GM18508 (cell line): Measurements from ENCODE around the gene EEF1E1.

Experiments used
- ATAC-seq: cut with Tn5 transposase; IDR thresholded peaks from one replicate; pipeline ENCODE4 v1.9.1; 2021; ENCODE audit warnings: moderate number of reproducible peaks; ENCODE audit not compliant: insufficient read depth, unreplicated experiment

The EEF1E1 gene

GRCh38 chr6:8088886-8089285, 13.5 kb downstream of the EEF1E1 start:
- no peak for ATAC-seq

- ATAC-seq, result no peak
Observed at GRCh38 chr6:8087870-8088754, 14.2 kb downstream of the EEF1E1 start.

GRCh38 chr6:8086755-8087306, 15.5 kb downstream of the EEF1E1 start:
- ATAC-seq, result no peak

- ATAC-seq, result no peak
Observed at GRCh38 chr6:8085053-8085511, 17.3 kb downstream of the EEF1E1 start.

GRCh38 chr6:8084586-8084985, 17.8 kb downstream of the EEF1E1 start:
- no peak for ATAC-seq

- no peak for ATAC-seq
Observed at GRCh38 chr6:8082954-8083858, 19.1 kb downstream of the EEF1E1 start.

- ATAC-seq, result no peak
Observed at GRCh38 chr6:8082572-8082953, 19.8 kb downstream of the EEF1E1 start.

- no peak for ATAC-seq
Observed at GRCh38 chr6:8080362-8081151, 21.8 kb downstream of the EEF1E1 start.

- no peak for ATAC-seq
Observed at GRCh38 chr6:8079126-8079525, 23.2 kb downstream of the EEF1E1 start.

GRCh38 chr6:8077991-8078390, 24.4 kb downstream of the EEF1E1 start:
- ATAC-seq, result no peak

- no peak for ATAC-seq
Observed at GRCh38 chr6:8075704-8076103, 26.6 kb downstream of the EEF1E1 start.

- no peak for ATAC-seq
Observed at GRCh38 chr6:8075185-8075584, 27.2 kb downstream of the EEF1E1 start.

- no peak for ATAC-seq
Observed at GRCh38 chr6:8074213-8074612, 28.1 kb downstream of the EEF1E1 start.

- no peak for ATAC-seq
Observed at GRCh38 chr6:8073758-8074157, 28.6 kb downstream of the EEF1E1 start.

- ATAC-seq, result no peak
Observed at GRCh38 chr6:8070718-8071117, 31.6 kb downstream of the EEF1E1 start.

- ATAC-seq, result no peak
Observed at GRCh38 chr6:8069631-8070284, 32.6 kb downstream of the EEF1E1 start.

- ATAC-seq, result no peak
Observed at GRCh38 chr6:8069151-8069550, 33.2 kb downstream of the EEF1E1 start.

GRCh38 chr6:8066108-8066507, 36.2 kb downstream of the EEF1E1 start:
- no peak for ATAC-seq

- peak; percentile 39 for ATAC-seq
Observed at GRCh38 chr6:8065519-8065911, 36.8 kb downstream of the EEF1E1 start.
